OCI-LY7 (cell line): ENCODE data around the gene RAB35.

Experiments used
- EZH2phosphoT487 ChIP-seq: fragments of 200-600 bp; sonication (generic); IDR thresholded peaks from 2 replicates; pipeline ENCODE4 v1.6.1; 2018; ENCODE audit warnings: low read depth, borderline replicate concordance, mild to moderate bottlenecking, mixed run types, antibody characterized with exemption, low read length, moderate library complexity, mixed read lengths
- TF ChIP-seq, protein P1 (sequence below): fragments of 200-600 bp; sonication (generic); conservative IDR thresholded peaks from 2 replicates; pipeline ENCODE4 v1.5.1; 2014; ENCODE audit warnings: mild to moderate bottlenecking, antibody characterized with exemption, low read length, moderate library complexity, mixed read lengths

DNA sequence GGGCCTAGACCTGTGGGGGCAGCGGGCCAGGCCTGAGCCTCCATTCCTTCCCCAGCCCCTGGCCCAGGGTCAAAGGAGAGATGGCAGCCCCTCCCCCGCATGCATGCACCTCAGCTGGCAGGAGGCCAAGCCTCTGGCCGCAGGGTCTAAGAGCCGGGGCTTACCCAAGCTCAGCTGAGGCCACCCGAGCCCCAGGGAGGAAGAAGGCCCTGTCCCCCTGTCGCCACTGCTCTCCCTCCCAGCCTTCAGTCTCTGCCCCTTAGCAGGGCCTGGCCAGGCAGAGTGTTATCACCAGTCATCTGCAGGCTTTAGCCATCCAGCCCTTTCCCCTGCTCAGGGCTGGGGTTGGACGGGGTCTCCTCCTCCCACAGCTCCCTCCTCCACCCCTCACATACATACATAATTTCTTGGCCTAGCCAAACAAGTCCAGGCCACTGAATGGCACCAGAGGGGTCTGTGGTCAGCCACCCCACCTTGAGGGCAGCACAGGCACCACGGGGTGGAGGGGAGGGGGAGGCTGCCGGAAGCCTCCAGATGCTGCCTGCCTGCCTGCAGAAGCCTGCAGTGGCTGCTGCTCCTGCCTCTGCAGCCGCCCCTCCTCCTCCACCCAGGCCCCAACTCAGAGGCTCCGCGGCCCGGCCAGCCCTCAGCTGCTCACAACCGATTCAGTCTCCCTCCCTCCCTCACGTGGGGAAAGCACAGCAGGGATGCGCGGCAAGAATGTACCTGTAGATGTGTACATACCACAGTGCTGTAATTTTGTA lies 22.8 kb downstream of the RAB35 start:
- TF ChIP-seq, protein P1, sequence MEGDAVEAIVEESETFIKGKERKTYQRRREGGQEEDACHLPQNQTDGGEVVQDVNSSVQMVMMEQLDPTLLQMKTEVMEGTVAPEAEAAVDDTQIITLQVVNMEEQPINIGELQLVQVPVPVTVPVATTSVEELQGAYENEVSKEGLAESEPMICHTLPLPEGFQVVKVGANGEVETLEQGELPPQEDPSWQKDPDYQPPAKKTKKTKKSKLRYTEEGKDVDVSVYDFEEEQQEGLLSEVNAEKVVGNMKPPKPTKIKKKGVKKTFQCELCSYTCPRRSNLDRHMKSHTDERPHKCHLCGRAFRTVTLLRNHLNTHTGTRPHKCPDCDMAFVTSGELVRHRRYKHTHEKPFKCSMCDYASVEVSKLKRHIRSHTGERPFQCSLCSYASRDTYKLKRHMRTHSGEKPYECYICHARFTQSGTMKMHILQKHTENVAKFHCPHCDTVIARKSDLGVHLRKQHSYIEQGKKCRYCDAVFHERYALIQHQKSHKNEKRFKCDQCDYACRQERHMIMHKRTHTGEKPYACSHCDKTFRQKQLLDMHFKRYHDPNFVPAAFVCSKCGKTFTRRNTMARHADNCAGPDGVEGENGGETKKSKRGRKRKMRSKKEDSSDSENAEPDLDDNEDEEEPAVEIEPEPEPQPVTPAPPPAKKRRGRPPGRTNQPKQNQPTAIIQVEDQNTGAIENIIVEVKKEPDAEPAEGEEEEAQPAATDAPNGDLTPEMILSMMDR = no peak
- no peak for TF ChIP-seq EZH2phosphoT487
